Activated naive CD4-positive, alpha-beta T cell treated with anti-CD3 and anti-CD28 coated beads, Interleukin-2, amount 50 U/mL, for 72 hours (primary cell): ENCODE measurements around the gene SSTR3. TPM values are rescaled to one million over a fixed set of nuclear protein-coding genes. Genes with fewer than 3 reads are reported as not detected.
"Not testable (repeated sequence)": the region's sequence is repeated elsewhere in the genome, so short reads cannot be mapped to it uniquely, and the experiment has no call there.

Experiments used
- ATAC-seq, 2 donors: fragments of 150-1000 bp; cut with Tn5 transposase; 2 replicates each; pipeline ENCODE4 v1.10.0; 2021; ENCODE audit warnings: mild to moderate bottlenecking in 2 of 2, moderate library complexity in 2 of 2
- DNase-seq, 2 donors: peaks; one replicate each; pipeline ENCODE4 v3.0.0; 2021 to 2022; ENCODE audit warnings: low spot score in 2 of 2
- H3K27ac Mint-ChIP-seq, 2 donors: one replicate each; pipeline ENCODE4 v1.8.0; 2022; ENCODE audit warnings: mild to moderate bottlenecking in 2 of 2, mixed read lengths in 2 of 2
- H3K36me3 Mint-ChIP-seq, 2 donors: one replicate each; pipeline ENCODE4 v1.8.0; 2022; ENCODE audit warnings: mixed read lengths in 2 of 2
- H3K9me3 Mint-ChIP-seq, 2 donors: one replicate each; pipeline ENCODE4 v1.8.0; 2022; ENCODE audit warnings: mixed read lengths in 2 of 2
- total RNA-seq, 2 donors: library from RNA; stranded (reverse); gene quantifications; one replicate each; pipeline ENCODE4 v1.2.3, GENCODE V29; 2022

SSTR3 gene
- total RNA-seq, 2 donors from 2014 or later: 5.2 to 28.1 TPM

GRCh38 chr22:37175414-37176281 is 36.6 kb downstream of the SSTR3 start:
- ATAC-seq (no peak), DNase-seq (peak in 1 of 2 donors; percentile 38)
- Mint-ChIP-seq H3K36me3 (no peaks in the 10 kb centered on the region), H3K9me3 (no peaks in the 10 kb centered on the region), H3K27ac (no peak overlapping the region)

DNA sequence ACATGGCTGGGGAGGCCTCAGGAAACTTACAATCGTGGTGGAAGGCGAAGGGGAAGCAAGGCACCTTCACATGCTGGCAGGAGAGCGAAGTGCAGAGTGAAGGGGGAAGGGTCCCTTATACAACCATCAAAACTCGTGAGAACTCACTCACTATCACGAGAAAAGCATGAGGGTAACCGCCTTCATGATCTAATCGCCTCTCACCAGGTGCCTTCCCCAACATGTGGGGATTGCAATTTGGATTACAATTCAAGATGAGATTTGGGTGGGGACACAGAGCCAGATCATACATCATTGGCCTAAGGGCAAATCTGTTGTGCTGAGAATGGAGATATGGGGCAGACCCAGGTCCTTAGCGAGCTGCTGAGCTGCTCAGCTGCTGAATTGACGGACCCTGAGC is 37.3 kb downstream of the SSTR3 start:
- no peak for ATAC-seq
- no peak overlapping the region for H3K27ac Mint-ChIP-seq
- H3K36me3 Mint-ChIP-seq: no peaks in the 10 kb centered on the region
- no peaks in the 10 kb centered on the region for H3K9me3 Mint-ChIP-seq
- no peak for DNase-seq

- Mint-ChIP-seq H3K36me3 (no peaks in the 10 kb centered on the region), H3K9me3 (no peaks in the 10 kb centered on the region), H3K27ac (no peak overlapping the region)
- DNase-seq (peak in 1 of 2 donors; percentile 18), ATAC-seq (no peak)
Observed at GRCh38 chr22:37173709-37174108, 38.6 kb downstream of the SSTR3 start.

GRCh38 chr22:37172266-37173245 is 39.7 kb downstream of the SSTR3 start:
- Mint-ChIP-seq H3K36me3 (no peaks in the 10 kb centered on the region), H3K27ac (peak overlapping the region in 1 of 2 donors; percentile 10)

GRCh38 chr22:37171662-37172061 is 40.6 kb downstream of the SSTR3 start:
- ATAC-seq: no peak
- DNase-seq: no peak
- Mint-ChIP-seq H3K27ac (no peak overlapping the region), H3K9me3 (no peaks in the 10 kb centered on the region), H3K36me3 (no peaks in the 10 kb centered on the region)

More at GRCh38 chr22:37172266-37173245, 39.7 kb downstream of the SSTR3 start:
- ATAC-seq (no peak), DNase-seq (peak in 1 of 2 donors; percentile 50)
- H3K9me3 Mint-ChIP-seq: no peaks in the 10 kb centered on the region

DNA sequence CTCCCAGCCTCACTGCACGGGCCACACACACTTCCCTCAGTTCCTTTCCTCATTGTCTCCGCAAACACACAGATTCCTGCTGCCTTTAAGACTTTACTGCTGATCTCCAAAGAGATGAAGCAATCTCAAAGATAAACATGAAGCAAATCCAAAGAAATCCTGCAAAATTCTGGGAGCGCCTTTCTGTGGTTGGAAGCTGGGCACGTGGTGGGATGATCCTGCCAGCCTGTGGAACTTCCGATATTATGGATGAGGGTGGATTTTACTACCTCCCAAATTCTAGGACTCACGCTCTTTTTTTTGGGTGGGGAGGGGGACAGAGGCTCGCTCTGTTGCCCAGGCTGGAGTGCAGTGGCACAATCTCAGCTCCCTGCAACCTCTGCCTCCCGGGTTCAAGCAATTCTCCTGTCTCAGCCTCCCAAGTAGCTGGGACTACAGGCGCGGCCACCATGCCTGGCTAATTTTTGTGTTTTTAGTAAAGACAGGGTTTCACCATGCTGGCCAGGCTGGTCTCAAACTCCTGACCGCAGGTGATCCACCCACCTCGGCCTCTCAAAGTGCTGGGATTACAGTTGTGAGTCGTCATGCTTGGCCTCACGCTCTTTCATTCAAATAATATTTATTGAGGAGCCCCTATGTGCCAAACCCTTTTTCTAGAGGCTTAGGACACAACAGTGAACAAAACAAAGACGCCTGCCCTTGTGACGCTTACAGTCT is 41.4 kb downstream of the SSTR3 start:
- peak in 1 of 2 donors; percentile 31 for DNase-seq
- not testable (repeated sequence) for H3K9me3 Mint-ChIP-seq, ATAC-seq, H3K36me3 Mint-ChIP-seq
- H3K27ac Mint-ChIP-seq: peak overlapping the region in 1 of 2 donors; percentile 3

DNA sequence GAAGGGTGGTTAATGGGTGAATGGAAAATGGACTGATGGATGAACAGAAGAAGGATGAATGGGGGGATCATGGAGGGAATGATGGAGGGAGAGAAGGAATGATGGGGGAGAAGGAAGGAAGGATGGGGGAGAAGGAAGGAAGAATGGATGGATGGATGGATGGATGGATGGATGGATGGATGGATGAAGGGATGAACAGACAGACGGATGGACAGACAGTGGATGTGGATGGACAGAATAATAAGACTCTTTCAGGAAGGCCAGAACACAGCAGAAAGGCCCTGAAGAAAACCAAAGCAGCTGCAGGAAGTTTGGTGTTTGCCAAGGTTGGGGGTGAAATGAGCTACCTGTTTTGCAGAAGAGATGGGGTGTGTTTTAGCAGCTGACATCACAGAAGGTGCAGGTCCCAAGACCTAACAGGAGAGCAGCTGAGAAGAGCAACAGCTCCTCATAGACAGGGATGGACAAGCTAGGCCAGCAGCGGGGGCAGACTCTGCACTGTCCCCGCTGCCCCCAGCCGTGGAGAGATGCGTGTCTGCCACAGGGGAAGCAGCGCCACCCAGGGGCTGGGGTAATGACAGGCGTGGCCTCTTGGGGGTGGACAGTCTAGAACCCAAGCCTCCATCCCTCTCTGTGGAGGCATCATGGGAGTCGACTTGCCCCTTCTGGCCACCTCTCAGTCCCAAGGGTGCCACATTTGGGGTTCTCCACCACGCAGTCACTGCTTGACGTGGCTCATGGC is 42.2 kb downstream of the SSTR3 start:
- ATAC-seq (no peak), DNase-seq (peak in 1 of 2 donors; percentile 43)
- Mint-ChIP-seq H3K9me3 (no peaks in the 10 kb centered on the region), H3K27ac (no peak overlapping the region), H3K36me3 (no peaks in the 10 kb centered on the region)

GRCh38 chr22:37169406-37169805 is 42.9 kb downstream of the SSTR3 start:
- ATAC-seq (no peak), DNase-seq (peak in 1 of 2 donors; percentile 37)
- Mint-ChIP-seq H3K9me3 (no peaks in the 10 kb centered on the region), H3K36me3 (no peaks in the 10 kb centered on the region), H3K27ac (no peak overlapping the region)

- no peak for ATAC-seq
- no peaks in the 10 kb centered on the region for H3K36me3 Mint-ChIP-seq
- DNase-seq: peak in 1 of 2 donors; percentile 44
- peak overlapping the region in 1 of 2 donors; percentile 85 for H3K27ac Mint-ChIP-seq
- no peaks in the 10 kb centered on the region for H3K9me3 Mint-ChIP-seq
Observed at GRCh38 chr22:37167981-37168647, 44.2 kb downstream of the SSTR3 start.

GRCh38 chr22:37167176-37167980 is 44.9 kb downstream of the SSTR3 start:
- Mint-ChIP-seq H3K27ac (peak overlapping the region; percentile 85 to 86), H3K36me3 (no peaks in the 10 kb centered on the region), H3K9me3 (no peaks in the 10 kb centered on the region)
- no peak for ATAC-seq
- DNase-seq: peak in 1 of 2 donors; percentile 46

GRCh38 chr22:37166675-37167066 is 45.6 kb downstream of the SSTR3 start:
- DNase-seq: peak; percentile 77 to 85
- H3K27ac Mint-ChIP-seq: peak overlapping the region; percentile 85 to 86
- no peaks in the 10 kb centered on the region for H3K9me3 Mint-ChIP-seq
- H3K36me3 Mint-ChIP-seq: peaks cover 0 to under 1% of the 10 kb centered on the region in 2 donors
- no peak for ATAC-seq

GRCh38 chr22:37165940-37166674 is 46.2 kb downstream of the SSTR3 start:
- ATAC-seq (no peak), DNase-seq (no peak)
- H3K27ac Mint-ChIP-seq: peak overlapping the region; percentile 72 to 85
- peaks cover 0 to 3% of the 10 kb centered on the region in 2 donors for H3K9me3 Mint-ChIP-seq
- peaks cover 4 to 6% of the 10 kb centered on the region in 2 donors for H3K36me3 Mint-ChIP-seq

DNA sequence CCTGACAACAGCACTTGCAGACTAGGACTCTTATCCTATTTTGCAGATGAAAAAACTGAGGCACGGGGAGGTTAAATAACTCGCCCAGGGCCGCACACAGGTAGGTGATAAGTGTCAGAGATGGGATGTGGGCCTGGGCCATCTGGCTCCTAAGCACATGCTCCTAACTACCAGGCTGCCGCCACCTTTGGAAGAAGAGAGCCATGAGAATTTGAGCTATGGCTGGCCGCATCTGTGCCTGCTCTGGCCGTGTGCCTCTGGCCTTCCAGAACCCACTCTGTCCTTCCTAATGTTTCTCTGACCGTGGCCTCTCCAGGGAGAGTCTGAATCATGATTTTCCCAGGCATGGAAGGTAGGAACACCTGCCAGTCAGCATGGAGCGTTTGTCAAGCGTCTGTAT is 47.2 kb downstream of the SSTR3 start:
- DNase-seq (no peak), ATAC-seq (no peak)
- Mint-ChIP-seq H3K9me3 (peaks cover 0 to 5% of the 10 kb centered on the region in 2 donors), H3K36me3 (peaks cover 7 to 8% of the 10 kb centered on the region in 2 donors), H3K27ac (peak overlapping the region in 1 of 2 donors; percentile 93)

- ATAC-seq (no peak), DNase-seq (no peak)
- Mint-ChIP-seq H3K27ac (peak overlapping the region; percentile 86 to 93), H3K36me3 (peaks cover 7 to 8% of the 10 kb centered on the region in 2 donors), H3K9me3 (peaks cover 0 to 5% of the 10 kb centered on the region in 2 donors)
Observed at GRCh38 chr22:37164505-37164887, 47.8 kb downstream of the SSTR3 start.
